Activated CD4-positive, alpha-beta T cell treated with anti-CD3 and anti-CD28 coated beads, Interleukin-2, amount 10 ng/mL, durations not matched to agents 7 days and 5 days (primary cell): ENCODE measurements around the gene TSSK2. TPM values are rescaled to one million over a fixed set of nuclear protein-coding genes. Genes with fewer than 3 reads are reported as not detected.
A peak's percentile ranks its signal among the peaks of the same experiment; 100 is the strongest.

Source experiments
- CTCF ChIA-PET: fragments of 350-600 bp; sonication (Branson Sonifier 250); formaldehyde crosslinking; loops from one replicate; lab custom pipeline; 2021; ENCODE audit warnings: antibody characterized with exemption; lab: Charles Lee
- POLR2A ChIA-PET: fragments of 350-600 bp; sonication (Branson Sonifier 250); formaldehyde crosslinking; loops from one replicate; lab custom pipeline; 2021; ENCODE audit warnings: antibody characterized with exemption; lab: Charles Lee
- DNase-seq: peaks from one replicate; pipeline ENCODE4 v3.0.0-alpha.2; 2020
- H3K27ac Mint-ChIP-seq: one replicate; pipeline ENCODE4 v1.8.0; 2021; ENCODE audit warnings: mild to moderate bottlenecking, moderate library complexity, mixed read lengths
- H3K27me3 Mint-ChIP-seq: one replicate; pipeline ENCODE4 v1.8.0; 2021; ENCODE audit warnings: mixed read lengths
- H3K36me3 Mint-ChIP-seq: one replicate; pipeline ENCODE4 v1.8.0; 2021; ENCODE audit warnings: low read depth, mixed read lengths
- H3K4me1 Mint-ChIP-seq: one replicate; pipeline ENCODE4 v1.8.0; 2021; ENCODE audit warnings: mixed read lengths
- H3K4me3 Mint-ChIP-seq: one replicate; pipeline ENCODE4 v1.8.0; 2021; ENCODE audit warnings: mild to moderate bottlenecking, moderate library complexity, mixed read lengths
- H3K9me3 Mint-ChIP-seq: one replicate; pipeline ENCODE4 v1.8.0; 2021; ENCODE audit warnings: mixed read lengths
- total RNA-seq, 2 experiments: library from RNA; stranded (reverse); gene quantifications; one replicate each; pipeline ENCODE4 v1.2.3, GENCODE V29; 2021

The TSSK2 gene
- total RNA-seq, 2 experiments from 2014 or later = not detected

- Mint-ChIP-seq H3K36me3 (peaks cover 20% of the 10 kb centered on the region), H3K27ac (no peak overlapping the region), H3K27me3 (no peaks in the 10 kb centered on the region), H3K9me3 (no peaks in the 10 kb centered on the region), H3K4me1 (no peaks in the 10 kb centered on the region), H3K4me3 (no peak overlapping the region)
- POLR2A ChIA-PET = no interaction called here
- DNase-seq = no peak
- CTCF ChIA-PET = no interaction called here
Observed at GRCh38 chr22:19131685-19132015, 542 bp downstream of the TSSK2 start.

- ChIA-PET CTCF (interaction anchor here (1.2 kb wide), 1 partner anchor 47 kb away, joined by 3 read pairs; no protein-coding TSS in a partner anchor), POLR2A (no interaction called here)
- peaks cover 24% of the 10 kb centered on the region for H3K36me3 Mint-ChIP-seq
- no peaks in the 10 kb centered on the region for H3K9me3 Mint-ChIP-seq
- no peak for DNase-seq
- H3K4me1 Mint-ChIP-seq = no peaks in the 10 kb centered on the region
- no peaks in the 10 kb centered on the region for H3K27me3 Mint-ChIP-seq
- no peak overlapping the region for H3K4me3 Mint-ChIP-seq
- no peak overlapping the region for H3K27ac Mint-ChIP-seq
Observed at GRCh38 chr22:19132153-19132552, 1.0 kb downstream of the TSSK2 start.

- H3K27ac Mint-ChIP-seq = no peak overlapping the region
- ChIA-PET CTCF (interaction anchor here (0.6 to 1.6 kb wide), 4 partner anchors 11 to 46 kb away, joined by 3 to 6 read pairs (median 3); partner anchors contain the start of gene ESS2), POLR2A (no interaction called here)
- no peaks in the 10 kb centered on the region for H3K4me1 Mint-ChIP-seq
- peaks cover 27% of the 10 kb centered on the region for H3K36me3 Mint-ChIP-seq
- no peaks in the 10 kb centered on the region for H3K9me3 Mint-ChIP-seq
- no peak overlapping the region for H3K4me3 Mint-ChIP-seq
- DNase-seq = no peak
- H3K27me3 Mint-ChIP-seq = no peaks in the 10 kb centered on the region
Observed at GRCh38 chr22:19132693-19133400, 1.7 kb downstream of the TSSK2 start.

- no peak for DNase-seq
- H3K36me3 Mint-ChIP-seq = peaks cover 27% of the 10 kb centered on the region
- CTCF ChIA-PET = interaction anchor here (0.6 to 1.6 kb wide), 3 partner anchors 10 to 25 kb away, joined by 3 to 6 read pairs (median 3); partner anchors contain the start of gene ESS2
- no peaks in the 10 kb centered on the region for H3K9me3 Mint-ChIP-seq
- no peaks in the 10 kb centered on the region for H3K4me1 Mint-ChIP-seq
- POLR2A ChIA-PET = no interaction called here
- no peak overlapping the region for H3K4me3 Mint-ChIP-seq
- H3K27ac Mint-ChIP-seq = no peak overlapping the region
- no peaks in the 10 kb centered on the region for H3K27me3 Mint-ChIP-seq
Observed at GRCh38 chr22:19133561-19133960, 2.5 kb downstream of the TSSK2 start.

- ChIA-PET CTCF (interaction anchor here (1.6 kb wide), 1 partner anchor 10 kb away, joined by 6 read pairs; the partner anchor contains the start of gene ESS2), POLR2A (no interaction called here)
- DNase-seq = no peak
- Mint-ChIP-seq H3K36me3 (peaks cover 30% of the 10 kb centered on the region), H3K27me3 (no peaks in the 10 kb centered on the region), H3K4me1 (no peaks in the 10 kb centered on the region), H3K9me3 (no peaks in the 10 kb centered on the region), H3K27ac (peak overlapping the region; percentile 46), H3K4me3 (no peak overlapping the region)
Observed at GRCh38 chr22:19134176-19134831, 3.2 kb downstream of the TSSK2 start.

GRCh38 chr22:19134874-19135273, 3.8 kb downstream of the TSSK2 start:
- POLR2A ChIA-PET = no interaction called here
- no peaks in the 10 kb centered on the region for H3K9me3 Mint-ChIP-seq
- H3K27ac Mint-ChIP-seq = no peak overlapping the region
- H3K27me3 Mint-ChIP-seq = no peaks in the 10 kb centered on the region
- H3K4me3 Mint-ChIP-seq = no peak overlapping the region
- CTCF ChIA-PET = no interaction called here
- DNase-seq = no peak
- H3K36me3 Mint-ChIP-seq = peaks cover 35% of the 10 kb centered on the region
- H3K4me1 Mint-ChIP-seq = no peaks in the 10 kb centered on the region

GRCh38 chr22:19136915-19137314, 5.8 kb downstream of the TSSK2 start:
- Mint-ChIP-seq H3K36me3 (peaks cover 34% of the 10 kb centered on the region), H3K27ac (no peak overlapping the region), H3K27me3 (no peaks in the 10 kb centered on the region), H3K4me1 (no peaks in the 10 kb centered on the region), H3K4me3 (no peak overlapping the region), H3K9me3 (no peaks in the 10 kb centered on the region)
- ChIA-PET POLR2A (no interaction called here), CTCF (no interaction called here)
- DNase-seq = no peak

GRCh38 chr22:19137384-19138216, 6.5 kb downstream of the TSSK2 start:
- Mint-ChIP-seq H3K4me1 (peaks cover under 1% of the 10 kb centered on the region), H3K9me3 (no peaks in the 10 kb centered on the region), H3K27ac (no peak overlapping the region), H3K36me3 (peaks cover 37% of the 10 kb centered on the region), H3K27me3 (no peaks in the 10 kb centered on the region), H3K4me3 (no peak overlapping the region)
- ChIA-PET CTCF (no interaction called here), POLR2A (no interaction called here)
- DNase-seq = no peak

- DNase-seq = no peak
- peaks cover 37% of the 10 kb centered on the region for H3K36me3 Mint-ChIP-seq
- CTCF ChIA-PET = no interaction called here
- no peaks in the 10 kb centered on the region for H3K27me3 Mint-ChIP-seq
- no peaks in the 10 kb centered on the region for H3K9me3 Mint-ChIP-seq
- no peak overlapping the region for H3K4me3 Mint-ChIP-seq
- POLR2A ChIA-PET = no interaction called here
- no peak overlapping the region for H3K27ac Mint-ChIP-seq
- H3K4me1 Mint-ChIP-seq = peaks cover 6% of the 10 kb centered on the region
Observed at GRCh38 chr22:19138217-19139000, 7.3 kb downstream of the TSSK2 start.

- no peak overlapping the region for H3K4me3 Mint-ChIP-seq
- no peaks in the 10 kb centered on the region for H3K27me3 Mint-ChIP-seq
- no peak overlapping the region for H3K27ac Mint-ChIP-seq
- H3K9me3 Mint-ChIP-seq = no peaks in the 10 kb centered on the region
- H3K36me3 Mint-ChIP-seq = peaks cover 37% of the 10 kb centered on the region
- CTCF ChIA-PET = no interaction called here
- no peak for DNase-seq
- POLR2A ChIA-PET = no interaction called here
- H3K4me1 Mint-ChIP-seq = peaks cover 11% of the 10 kb centered on the region
Observed at GRCh38 chr22:19139001-19139356, 7.9 kb downstream of the TSSK2 start.

- peaks cover 34% of the 10 kb centered on the region for H3K36me3 Mint-ChIP-seq
- ChIA-PET POLR2A (no interaction called here), CTCF (no interaction called here)
- no peak overlapping the region for H3K27ac Mint-ChIP-seq
- DNase-seq = no peak
- H3K4me1 Mint-ChIP-seq = peaks cover 19% of the 10 kb centered on the region
- H3K9me3 Mint-ChIP-seq = no peaks in the 10 kb centered on the region
- H3K27me3 Mint-ChIP-seq = no peaks in the 10 kb centered on the region
- no peak overlapping the region for H3K4me3 Mint-ChIP-seq
Observed at GRCh38 chr22:19139974-19140373, 8.9 kb downstream of the TSSK2 start.

- H3K4me1 Mint-ChIP-seq = peaks cover 19% of the 10 kb centered on the region
- peak overlapping the region; percentile 50 for H3K27ac Mint-ChIP-seq
- CTCF ChIA-PET = no interaction called here
- peaks cover 18% of the 10 kb centered on the region for H3K36me3 Mint-ChIP-seq
- peak overlapping the region; percentile 51 for H3K4me3 Mint-ChIP-seq
- no peak for DNase-seq
- H3K27me3 Mint-ChIP-seq = peaks cover 10% of the 10 kb centered on the region
- POLR2A ChIA-PET = no interaction called here
- H3K9me3 Mint-ChIP-seq = no peaks in the 10 kb centered on the region
Observed at GRCh38 chr22:19142394-19142793, 11.3 kb downstream of the TSSK2 start.
